ENCODE measurements around the gene NDST1.
"Not testable (repeated sequence)": the region's sequence is repeated elsewhere in the genome, so short reads cannot be mapped to it uniquely, and the experiment has no call there.

The NDST1 gene

GRCh38 chr5:150515446-150515845, 7.5 kb downstream of the NDST1 start:
- no peaks in the 10 kb centered on the region for H3K4me1 ChIP-seq (ENCODE audit: insufficient read depth, low read length)
- H3K9ac ChIP-seq (ENCODE audit: low read depth, low read length): no peak overlapping the region
- H3K4me3 ChIP-seq (ENCODE audit: low read depth in 1 of 2, low read length in 2 of 2): no peak overlapping the region
- no peak overlapping the region for H3K27ac ChIP-seq (ENCODE audit: low read length)
- no peaks in the 10 kb centered on the region for H4K20me1 ChIP-seq (ENCODE audit: insufficient read depth, low read length)
- no peak overlapping the region for H3K4me2 ChIP-seq (ENCODE audit: insufficient read depth, low read length)
- TF ChIP-seq EZH2 (IDR thresholded peaks at IDR 0.05; ENCODE audit: borderline replicate concordance, low read depth, low read length, severe bottlenecking): no peak
- TF ChIP-seq, protein P1, sequence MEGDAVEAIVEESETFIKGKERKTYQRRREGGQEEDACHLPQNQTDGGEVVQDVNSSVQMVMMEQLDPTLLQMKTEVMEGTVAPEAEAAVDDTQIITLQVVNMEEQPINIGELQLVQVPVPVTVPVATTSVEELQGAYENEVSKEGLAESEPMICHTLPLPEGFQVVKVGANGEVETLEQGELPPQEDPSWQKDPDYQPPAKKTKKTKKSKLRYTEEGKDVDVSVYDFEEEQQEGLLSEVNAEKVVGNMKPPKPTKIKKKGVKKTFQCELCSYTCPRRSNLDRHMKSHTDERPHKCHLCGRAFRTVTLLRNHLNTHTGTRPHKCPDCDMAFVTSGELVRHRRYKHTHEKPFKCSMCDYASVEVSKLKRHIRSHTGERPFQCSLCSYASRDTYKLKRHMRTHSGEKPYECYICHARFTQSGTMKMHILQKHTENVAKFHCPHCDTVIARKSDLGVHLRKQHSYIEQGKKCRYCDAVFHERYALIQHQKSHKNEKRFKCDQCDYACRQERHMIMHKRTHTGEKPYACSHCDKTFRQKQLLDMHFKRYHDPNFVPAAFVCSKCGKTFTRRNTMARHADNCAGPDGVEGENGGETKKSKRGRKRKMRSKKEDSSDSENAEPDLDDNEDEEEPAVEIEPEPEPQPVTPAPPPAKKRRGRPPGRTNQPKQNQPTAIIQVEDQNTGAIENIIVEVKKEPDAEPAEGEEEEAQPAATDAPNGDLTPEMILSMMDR (IDR thresholded peaks at IDR 0.05; ENCODE audit: borderline replicate concordance, extremely low read depth, low read length, poor library complexity, severe bottlenecking): no peak
- peaks cover 6% of the 10 kb centered on the region for H3K27me3 ChIP-seq (ENCODE audit: insufficient read depth, low read length, poor library complexity)
- H3K79me2 ChIP-seq (ENCODE audit: insufficient read depth, low read length): no peaks in the 10 kb centered on the region
- no peak for DNase-seq
- no peak overlapping the region for H2AFZ ChIP-seq (ENCODE audit: low read depth, low read length)
- no peaks in the 10 kb centered on the region for H3K36me3 ChIP-seq (ENCODE audit: insufficient read depth, low read length)
- no peaks in the 10 kb centered on the region for H3K9me3 ChIP-seq (ENCODE audit: insufficient read depth, low read length, severe bottlenecking)
- no peak for ATAC-seq (ENCODE audit: insufficient read depth, low read depth)

DNA sequence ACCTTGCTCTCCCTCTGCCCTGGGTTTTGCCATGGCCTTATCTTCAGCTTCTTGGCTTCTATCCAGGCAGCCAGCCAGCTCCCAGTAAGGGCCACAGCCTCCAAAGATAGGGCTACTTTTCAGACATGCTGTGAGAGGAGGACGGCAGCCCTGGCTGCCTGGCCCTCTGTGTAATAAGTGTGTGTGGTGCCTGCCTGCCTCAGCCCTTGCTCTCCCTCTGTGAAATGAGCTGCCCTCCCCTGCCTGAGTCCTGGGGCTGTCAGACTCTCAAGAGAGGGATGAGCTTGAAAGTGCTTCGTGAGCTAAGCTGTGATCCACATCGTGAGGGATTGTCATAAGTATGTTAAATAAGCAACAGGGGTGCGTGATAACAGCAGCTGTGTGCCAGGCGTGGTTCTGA, 8.1 kb downstream of the NDST1 start:
- Histone ChIP-seq H3K4me1 (ENCODE audit: insufficient read depth, low read length) (no peaks in the 10 kb centered on the region), H3K27me3 (ENCODE audit: insufficient read depth, low read length, poor library complexity) (peaks cover 6% of the 10 kb centered on the region), H3K9ac (ENCODE audit: low read depth, low read length) (no peak overlapping the region), H3K79me2 (ENCODE audit: insufficient read depth, low read length) (no peaks in the 10 kb centered on the region), H2AFZ (ENCODE audit: low read depth, low read length) (no peak overlapping the region), H3K36me3 (ENCODE audit: insufficient read depth, low read length) (no peaks in the 10 kb centered on the region), H3K4me3 (ENCODE audit: low read depth in 1 of 2, low read length in 2 of 2) (no peak overlapping the region), H3K4me2 (ENCODE audit: insufficient read depth, low read length) (no peak overlapping the region), H3K27ac (ENCODE audit: low read length) (no peak overlapping the region), H4K20me1 (ENCODE audit: insufficient read depth, low read length) (no peaks in the 10 kb centered on the region), H3K9me3 (ENCODE audit: insufficient read depth, low read length, severe bottlenecking) (no peaks in the 10 kb centered on the region)
- ATAC-seq (ENCODE audit: insufficient read depth, low read depth) (no peak), DNase-seq (no peak)
- no peak for TF ChIP-seq EZH2 (IDR thresholded peaks at IDR 0.05; ENCODE audit: borderline replicate concordance, low read depth, low read length, severe bottlenecking)
- TF ChIP-seq, protein P1 (IDR thresholded peaks at IDR 0.05; ENCODE audit: borderline replicate concordance, extremely low read depth, low read length, poor library complexity, severe bottlenecking): no peak

GRCh38 chr5:150517272-150518152, 9.6 kb downstream of the NDST1 start:
- no peak overlapping the region for H2AFZ ChIP-seq (ENCODE audit: low read depth, low read length)
- no peak overlapping the region for H3K4me3 ChIP-seq (ENCODE audit: low read depth in 1 of 2, low read length in 2 of 2)
- H3K79me2 ChIP-seq (ENCODE audit: insufficient read depth, low read length): no peaks in the 10 kb centered on the region
- H3K36me3 ChIP-seq (ENCODE audit: insufficient read depth, low read length): no peaks in the 10 kb centered on the region
- no peak overlapping the region for H3K4me2 ChIP-seq (ENCODE audit: insufficient read depth, low read length)
- H3K9me3 ChIP-seq (ENCODE audit: insufficient read depth, low read length, severe bottlenecking): no peaks in the 10 kb centered on the region
- TF ChIP-seq, protein P1 (IDR thresholded peaks at IDR 0.05; ENCODE audit: borderline replicate concordance, extremely low read depth, low read length, poor library complexity, severe bottlenecking): no peak
- no peak for TF ChIP-seq EZH2 (IDR thresholded peaks at IDR 0.05; ENCODE audit: borderline replicate concordance, low read depth, low read length, severe bottlenecking)
- H3K4me1 ChIP-seq (ENCODE audit: insufficient read depth, low read length): no peaks in the 10 kb centered on the region
- H4K20me1 ChIP-seq (ENCODE audit: insufficient read depth, low read length): no peaks in the 10 kb centered on the region
- no peak for ATAC-seq (ENCODE audit: insufficient read depth, low read depth)
- no peak overlapping the region for H3K27ac ChIP-seq (ENCODE audit: low read length)
- no peak overlapping the region for H3K9ac ChIP-seq (ENCODE audit: low read depth, low read length)
- H3K27me3 ChIP-seq (ENCODE audit: insufficient read depth, low read length, poor library complexity): peaks cover 6% of the 10 kb centered on the region
- no peak for DNase-seq

DNA sequence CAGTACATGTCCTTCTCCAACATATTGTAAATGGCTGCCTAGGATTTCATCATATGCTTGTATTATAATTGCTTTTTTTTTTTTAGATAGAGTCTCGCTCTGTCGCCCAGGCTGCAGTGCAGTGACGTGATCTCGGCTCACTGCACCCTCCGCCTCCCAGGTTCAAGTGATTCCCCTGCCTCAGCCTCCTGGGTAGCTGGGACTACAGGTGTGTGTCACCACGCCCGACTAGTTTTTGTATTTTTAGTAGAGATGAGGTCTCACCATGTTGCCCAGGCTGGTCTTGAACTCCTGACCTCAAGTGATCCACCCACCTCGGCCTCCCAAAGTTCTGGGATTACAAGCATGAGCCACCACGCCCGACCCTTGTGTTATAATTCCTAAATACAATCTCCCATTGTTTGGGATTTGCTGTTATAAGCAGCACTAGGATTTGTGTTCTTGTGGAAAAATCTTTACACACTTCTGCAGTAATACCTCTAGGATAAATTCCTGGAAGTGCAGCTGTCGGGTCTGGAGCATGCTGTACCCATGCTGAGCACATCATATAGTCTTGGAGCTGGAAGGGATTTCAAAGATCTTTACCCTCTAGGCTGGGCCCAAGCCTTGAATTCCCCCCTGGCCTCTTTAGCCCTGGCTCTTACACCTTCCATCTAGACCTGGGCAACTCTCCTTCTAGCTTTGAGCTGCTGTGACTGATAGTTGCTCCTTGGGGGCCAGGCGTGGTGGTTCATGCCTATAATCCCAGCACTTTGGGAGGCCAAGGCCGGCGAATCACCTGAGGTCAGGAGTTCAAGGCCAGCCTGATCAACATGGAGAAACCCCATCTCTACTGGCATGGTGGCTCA, 11.0 kb downstream of the NDST1 start:
- H3K36me3 ChIP-seq (ENCODE audit: insufficient read depth, low read length); H3K4me2 ChIP-seq (ENCODE audit: insufficient read depth, low read length); ATAC-seq (ENCODE audit: insufficient read depth, low read depth); H3K27me3 ChIP-seq (ENCODE audit: insufficient read depth, low read length, poor library complexity); H3K4me1 ChIP-seq (ENCODE audit: insufficient read depth, low read length); H3K9me3 ChIP-seq (ENCODE audit: insufficient read depth, low read length, severe bottlenecking); H3K9ac ChIP-seq (ENCODE audit: low read depth, low read length); DNase-seq; H2AFZ ChIP-seq (ENCODE audit: low read depth, low read length); H3K79me2 ChIP-seq (ENCODE audit: insufficient read depth, low read length); H4K20me1 ChIP-seq (ENCODE audit: insufficient read depth, low read length); H3K4me3 ChIP-seq (ENCODE audit: low read depth in 1 of 2, low read length in 2 of 2); H3K27ac ChIP-seq (ENCODE audit: low read length): not testable (repeated sequence)
